EH (cell line): ENCODE data around the gene DENND6A.
"Not testable (repeated sequence)": the region's sequence is repeated elsewhere in the genome, so short reads cannot be mapped to it uniquely, and the experiment has no call there.

Experiments used
- DNase-seq: peaks from one replicate; pipeline ENCODE4 v3.0.0-alpha.2; 2015; ENCODE audit warnings: low read depth

Gene DENND6A

GRCh38 chr3:57692133-57692395 is 813 bp downstream of the DENND6A start:
- not testable (repeated sequence) for DNase-seq

GRCh38 chr3:57691411-57692132 is 1.3 kb downstream of the DENND6A start:
- DNase-seq = peak; percentile 8

- no peak for DNase-seq
Observed at GRCh38 chr3:57689367-57690053, 3.4 kb downstream of the DENND6A start.

- no peak for DNase-seq
Observed at GRCh38 chr3:57688291-57688690, 4.6 kb downstream of the DENND6A start.

- DNase-seq = no peak
Observed at GRCh38 chr3:57683286-57683685, 9.6 kb downstream of the DENND6A start.

- peak; percentile 37 for DNase-seq
Observed at GRCh38 chr3:57682284-57682683, 10.6 kb downstream of the DENND6A start.

GRCh38 chr3:57681691-57682090 is 11.2 kb downstream of the DENND6A start:
- no peak for DNase-seq

GRCh38 chr3:57680046-57680445 is 12.8 kb downstream of the DENND6A start:
- DNase-seq = no peak

- no peak for DNase-seq
Observed at GRCh38 chr3:57675530-57675929, 17.3 kb downstream of the DENND6A start.

- no peak for DNase-seq
Observed at GRCh38 chr3:57673156-57673555, 19.7 kb downstream of the DENND6A start.

GRCh38 chr3:57670543-57670942 is 22.3 kb downstream of the DENND6A start:
- DNase-seq = no peak

- DNase-seq = no peak
Observed at GRCh38 chr3:57661404-57661803, 31.5 kb downstream of the DENND6A start.

- no peak for DNase-seq
Observed at GRCh38 chr3:57659806-57660439, 33.0 kb downstream of the DENND6A start.

- DNase-seq = no peak
Observed at GRCh38 chr3:57659004-57659673, 33.7 kb downstream of the DENND6A start.

GRCh38 chr3:57658536-57658935 is 34.3 kb downstream of the DENND6A start:
- DNase-seq = no peak

GRCh38 chr3:57655727-57656126 is 37.1 kb downstream of the DENND6A start:
- no peak for DNase-seq

GRCh38 chr3:57654267-57654666 is 38.6 kb downstream of the DENND6A start:
- no peak for DNase-seq

GRCh38 chr3:57652203-57652602 is 40.7 kb downstream of the DENND6A start:
- DNase-seq = no peak

- DNase-seq = no peak
Observed at GRCh38 chr3:57647292-57647940, 45.5 kb downstream of the DENND6A start.

- DNase-seq = peak; percentile 52
Observed at GRCh38 chr3:57646723-57647122, 46.2 kb downstream of the DENND6A start.

- no peak for DNase-seq
Observed at GRCh38 chr3:57644740-57645139, 48.1 kb downstream of the DENND6A start.

- no peak for DNase-seq
Observed at GRCh38 chr3:57637391-57637790, 55.5 kb downstream of the DENND6A start.
